G401.6 (cell line): ENCODE data around the gene DMGDH.
"Not testable (repeated sequence)": the region's sequence is repeated elsewhere in the genome, so short reads cannot be mapped to it uniquely, and the experiment has no call there.

Source experiments
- FAIRE-seq: peaks from 2 replicates; lab custom pipeline; 2012; peaks lifted over from hg19 to GRCh38; lab: Jason Lieb, UNC

Gene DMGDH

DNA sequence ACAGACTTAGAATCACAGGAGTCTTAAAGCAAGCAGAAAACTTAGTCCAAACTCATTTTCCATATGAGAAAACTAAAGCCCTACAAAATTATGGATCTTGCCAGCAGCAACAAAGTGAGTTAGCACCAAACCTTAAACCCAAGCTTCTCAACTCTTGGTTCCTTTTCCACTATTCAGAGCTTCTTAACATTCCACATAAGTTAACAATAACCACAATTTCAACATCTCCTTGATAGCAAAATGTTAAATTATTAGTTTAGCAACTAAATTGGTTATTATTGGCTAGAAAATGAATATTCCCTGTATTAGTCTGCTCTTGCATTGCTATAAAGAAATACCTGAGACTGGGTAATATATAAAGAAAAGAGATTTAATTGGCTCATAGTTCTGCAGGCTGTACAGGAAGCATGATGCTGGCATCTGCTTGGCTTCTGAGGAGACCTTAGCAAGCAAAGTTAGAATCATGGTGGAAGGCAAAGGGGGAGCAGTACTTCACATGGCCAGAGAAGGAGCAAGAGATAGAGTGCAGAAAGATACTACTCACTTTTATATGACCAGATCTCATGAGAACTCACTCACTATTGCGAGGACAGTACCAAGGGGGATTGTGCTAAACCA is 58.1 kb downstream of the DMGDH start:
- no peak for FAIRE-seq

DNA sequence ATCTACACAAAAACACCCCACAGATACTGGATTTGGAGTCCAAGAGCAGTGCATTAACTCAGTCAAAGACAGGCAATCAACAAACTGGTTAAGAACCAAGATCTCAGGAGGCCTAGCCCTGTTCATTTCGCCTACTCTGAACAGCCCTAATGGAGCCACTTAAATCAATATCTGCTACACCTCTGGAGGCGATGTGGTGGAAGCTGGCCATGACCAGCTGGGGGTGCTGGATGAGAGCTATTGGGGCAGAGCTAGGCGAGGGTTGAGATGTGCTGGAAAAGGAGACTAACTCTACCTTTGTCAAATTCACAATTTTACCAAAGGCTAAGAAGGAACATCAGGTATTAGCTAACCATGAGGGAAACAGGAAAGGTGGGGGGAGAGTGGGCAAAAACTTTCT is 61.1 kb downstream of the DMGDH start:
- FAIRE-seq: no peak

DNA sequence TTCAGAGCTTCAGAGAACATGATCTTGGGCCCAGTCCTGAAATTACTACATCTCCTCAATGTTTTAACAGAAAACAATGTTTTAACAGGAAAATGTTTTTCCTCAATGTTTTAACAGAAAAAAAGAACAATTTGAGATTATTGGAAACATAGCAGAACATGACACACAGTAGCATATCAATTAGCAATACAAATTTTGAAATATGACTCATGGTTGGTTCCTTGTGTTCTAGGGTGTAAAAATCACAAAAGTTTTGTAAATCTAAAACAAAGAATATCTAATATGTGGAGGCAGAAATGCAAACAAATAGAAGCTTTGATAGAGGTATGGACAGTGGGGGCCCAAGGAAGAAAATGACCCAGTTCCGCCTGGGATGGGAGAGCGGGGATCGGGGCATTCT is 61.6 kb downstream of the DMGDH start:
- no peak for FAIRE-seq

DNA sequence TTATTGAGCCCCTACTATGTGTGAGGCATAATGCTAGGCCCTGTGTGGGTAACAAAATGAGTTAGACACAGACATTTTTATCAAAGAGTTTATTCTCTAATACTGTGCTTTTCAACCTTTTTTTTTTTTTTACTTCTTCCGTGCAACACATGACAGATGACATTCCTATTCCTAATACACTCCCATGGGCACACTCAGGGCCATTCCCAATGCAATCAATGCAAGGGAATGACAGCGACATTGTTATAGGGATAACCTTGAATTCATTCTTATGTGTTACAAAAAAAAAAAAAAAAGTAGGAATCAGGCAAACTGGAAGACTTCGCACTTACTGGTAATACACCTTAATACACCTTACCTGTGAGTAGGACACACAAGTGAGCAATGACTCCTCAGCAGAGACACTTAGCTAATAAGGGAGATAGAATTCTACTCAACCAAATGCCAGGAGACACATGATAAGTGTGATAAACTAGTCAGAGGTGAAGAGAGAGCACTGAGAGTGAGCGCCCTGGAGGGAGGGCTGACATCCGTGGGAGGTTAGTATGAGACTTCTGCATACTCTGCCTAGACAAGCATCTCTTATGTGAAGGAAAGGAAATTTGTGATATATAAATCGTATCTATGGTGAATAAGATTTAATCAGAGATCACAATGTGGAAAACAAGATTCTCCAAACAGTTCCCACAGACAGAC is 63.4 kb downstream of the DMGDH start:
- no peak for FAIRE-seq

DNA sequence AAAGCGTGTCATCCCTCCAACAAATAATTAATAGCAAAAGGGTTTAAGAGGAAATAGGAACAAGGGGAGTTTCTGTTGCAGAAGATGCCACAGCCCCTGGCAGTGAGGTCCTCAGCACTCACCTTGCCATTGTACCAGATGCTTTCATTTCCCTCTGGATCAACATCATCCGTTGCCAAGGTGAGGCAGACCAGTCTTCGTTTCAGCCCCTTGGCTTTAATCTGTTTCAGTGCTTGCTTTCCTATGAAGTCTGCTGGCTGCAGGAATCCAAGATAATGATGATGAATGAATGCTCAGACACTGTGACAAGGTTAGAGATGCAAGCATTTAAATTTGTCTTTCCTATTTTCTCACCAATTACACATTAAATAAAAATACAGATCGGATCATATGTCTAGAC is 64.3 kb downstream of the DMGDH start:
- FAIRE-seq: no peak

GRCh38 chr5:79002374-79002773 is 67.1 kb downstream of the DMGDH start:
- no peak for FAIRE-seq

GRCh38 chr5:79001471-79001870 is 68.0 kb downstream of the DMGDH start:
- no peak for FAIRE-seq

- FAIRE-seq: peak; percentile 67
These were observed 72.4 kb downstream of the DMGDH start for GRCh38 chr5:78997090-78997489.

GRCh38 chr5:78995521-78996007 is 73.9 kb downstream of the DMGDH start:
- FAIRE-seq: no peak

GRCh38 chr5:78993165-78993564 is 76.3 kb downstream of the DMGDH start:
- no peak for FAIRE-seq

GRCh38 chr5:78992146-78992545 is 77.3 kb downstream of the DMGDH start:
- FAIRE-seq: no peak

- FAIRE-seq: no peak
These were observed 80.4 kb downstream of the DMGDH start for GRCh38 chr5:78989080-78989479.

DNA sequence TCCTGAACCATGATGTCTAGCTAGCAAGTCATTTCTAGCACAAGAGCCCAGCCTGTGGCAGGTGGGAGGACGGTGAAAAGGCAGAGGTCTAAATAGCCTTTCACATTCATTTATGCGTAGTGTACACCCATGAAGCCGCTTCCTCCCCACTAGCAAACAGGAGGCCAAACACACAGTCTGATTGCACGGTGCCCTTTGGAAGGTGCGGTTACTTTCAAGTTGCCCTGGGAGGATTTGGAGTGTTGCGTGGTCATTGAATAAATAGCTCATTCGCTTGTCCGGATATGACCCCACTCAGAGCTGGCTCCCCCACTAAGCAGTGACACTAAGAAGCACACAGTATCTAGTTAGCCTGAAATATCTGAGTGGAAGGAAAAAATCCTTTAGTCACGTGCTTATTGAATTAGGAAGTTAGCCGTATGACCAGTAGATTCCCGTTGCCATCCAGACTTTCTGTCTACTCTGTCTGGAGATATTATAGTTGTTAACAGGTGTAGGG is 83.7 kb downstream of the DMGDH start:
- no peak for FAIRE-seq

DNA sequence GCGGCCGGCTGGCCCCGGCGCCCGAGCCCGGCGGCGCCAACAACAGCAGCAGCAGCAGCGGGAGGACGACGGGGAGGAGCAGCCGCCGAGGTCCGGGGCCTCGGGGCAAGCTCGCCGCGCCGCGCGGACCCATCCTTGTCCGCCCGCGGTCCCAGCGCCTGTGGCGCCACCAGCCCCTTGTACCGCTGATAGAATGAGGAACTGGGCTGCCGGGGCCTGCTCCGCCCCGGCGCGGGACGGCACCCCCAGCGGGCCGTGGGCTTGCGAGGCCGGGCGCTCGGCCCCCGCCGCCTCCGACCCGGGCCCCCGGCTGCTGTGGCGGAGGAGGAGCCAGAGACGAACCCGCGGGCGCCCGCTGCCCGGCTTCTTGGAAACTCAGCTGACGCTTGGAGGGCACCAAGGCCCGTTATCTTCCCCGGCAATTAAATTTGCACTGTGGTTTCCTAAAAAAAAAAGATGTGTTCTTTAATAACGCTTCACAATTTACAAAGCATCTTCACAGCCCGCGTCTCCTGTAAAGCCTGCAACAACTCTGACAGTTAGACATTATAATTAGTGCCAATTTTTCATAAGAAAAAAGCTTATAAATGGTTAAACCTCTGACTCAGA is 84.3 kb downstream of the DMGDH start, which contains the start of gene ARSB:
Gene ARSB (minus strand): TSS at position 195 of the 609 bp plus-strand sequence. CDS start 62 bp downstream, at position 133.
- no peak for FAIRE-seq

- no peak for FAIRE-seq
These were observed 84.9 kb downstream of the DMGDH start for GRCh38 chr5:78984439-78985115.

DNA sequence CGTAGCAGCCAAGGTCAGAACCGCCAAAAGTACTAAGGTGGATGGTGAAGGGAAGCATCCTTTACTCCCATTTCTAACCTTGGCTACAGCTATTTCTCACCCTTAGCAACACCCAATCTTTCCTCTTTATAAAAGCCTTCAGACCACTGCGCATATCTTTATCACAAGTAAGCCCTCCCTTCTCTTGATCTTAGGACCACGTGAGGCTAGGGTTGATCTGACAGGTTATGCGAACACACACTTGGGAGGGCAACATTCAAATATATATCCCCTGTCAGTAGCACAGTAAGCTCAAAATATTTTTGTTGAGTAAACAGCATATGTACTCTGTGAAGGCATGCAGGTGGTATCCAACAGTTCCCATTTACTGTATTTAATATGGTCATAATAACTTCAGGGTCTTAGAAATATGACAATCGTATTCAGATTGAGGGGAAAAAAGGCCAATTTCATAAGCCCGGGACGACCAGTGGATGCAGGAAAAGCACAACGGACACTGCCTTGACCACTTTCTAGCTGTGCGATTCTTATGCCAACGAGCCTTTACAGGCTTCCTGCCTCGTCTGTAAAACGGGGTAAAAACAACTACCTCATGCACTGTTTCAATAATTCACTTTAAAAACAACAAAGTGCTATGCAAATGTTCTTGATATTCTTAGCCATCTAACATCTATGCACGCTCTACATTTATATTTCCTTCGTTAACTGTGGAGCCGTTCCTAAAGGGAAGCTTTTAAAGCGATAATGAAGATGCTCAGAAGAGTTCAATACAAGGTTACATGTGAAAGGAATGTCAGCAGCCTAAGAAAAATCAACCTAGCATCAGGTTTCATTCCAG is 85.7 kb downstream of the DMGDH start:
- no peak for FAIRE-seq

GRCh38 chr5:78983194-78983593 is 86.3 kb downstream of the DMGDH start:
- FAIRE-seq: not testable (repeated sequence)

GRCh38 chr5:78979909-78980308 is 89.6 kb downstream of the DMGDH start:
- no peak for FAIRE-seq

GRCh38 chr5:78979117-78979742 is 90.2 kb downstream of the DMGDH start:
- FAIRE-seq: no peak

DNA sequence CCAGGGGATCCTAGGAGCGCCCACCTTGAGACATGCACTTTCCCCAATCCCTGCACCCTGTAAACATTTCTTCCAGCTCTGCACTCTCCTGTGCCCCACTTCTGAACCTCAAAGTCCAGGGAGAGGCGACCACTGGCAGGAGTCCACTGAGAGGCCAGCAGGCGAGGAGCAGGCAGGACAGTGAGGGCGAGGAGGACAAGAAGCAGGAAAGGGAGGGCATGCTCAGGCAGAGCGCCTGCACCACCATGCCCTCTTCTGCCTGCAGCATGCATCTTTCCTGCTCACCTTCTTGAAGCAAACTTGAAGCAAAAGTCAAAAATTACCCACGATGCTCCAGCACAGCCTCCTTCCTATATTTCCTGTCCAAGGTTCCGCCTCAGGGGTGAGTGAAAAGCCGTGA is 94.4 kb downstream of the DMGDH start:
- FAIRE-seq: no peak

DNA sequence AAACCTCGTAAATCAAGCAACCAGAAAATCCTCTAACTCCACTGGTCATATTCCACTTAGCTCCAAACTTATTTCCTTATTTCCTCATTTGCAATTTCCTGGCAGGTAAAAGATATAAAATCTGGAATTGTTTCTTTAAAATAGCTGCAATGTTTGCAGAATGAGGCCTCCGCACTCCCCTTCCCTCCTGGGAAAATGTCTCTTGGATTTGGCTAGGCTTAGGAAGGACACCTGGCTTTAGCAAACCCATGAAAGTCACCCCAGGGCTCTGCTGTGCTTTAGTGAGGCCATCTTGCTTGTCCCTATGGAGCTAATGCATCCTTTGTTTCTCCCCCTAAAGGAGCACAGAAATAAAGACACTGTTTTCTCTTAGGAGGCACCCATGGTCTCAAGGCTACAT is 94.9 kb downstream of the DMGDH start:
- FAIRE-seq: no peak
